ENCODE data around the gene SLC17A5.
"Not testable (repeated sequence)": the region's sequence is repeated elsewhere in the genome, so short reads cannot be mapped to it uniquely, and the experiment has no call there.

Gene SLC17A5

DNA sequence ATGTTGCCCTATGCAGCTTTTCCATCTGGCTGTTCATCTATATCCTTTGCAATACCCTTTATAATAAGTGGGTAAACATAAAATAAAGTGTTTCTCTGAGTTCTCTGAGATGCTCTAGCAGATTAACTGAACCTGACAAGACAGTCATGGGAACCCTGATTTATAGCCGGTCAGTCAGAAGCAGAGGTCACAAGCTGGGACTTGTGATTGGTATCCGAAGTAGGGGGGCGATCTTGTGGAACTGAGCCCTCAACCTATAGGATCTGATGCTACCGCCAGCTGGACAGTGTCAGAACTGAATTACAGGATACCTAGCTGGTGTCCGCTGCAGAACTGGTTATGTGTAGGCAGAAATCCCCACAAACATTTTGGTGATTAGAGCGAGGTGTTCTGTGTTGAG lies 39.0 kb downstream of the SLC17A5 start:
- no peak for DNase-seq (ENCODE audit: low read depth in 2 of 2)

DNA sequence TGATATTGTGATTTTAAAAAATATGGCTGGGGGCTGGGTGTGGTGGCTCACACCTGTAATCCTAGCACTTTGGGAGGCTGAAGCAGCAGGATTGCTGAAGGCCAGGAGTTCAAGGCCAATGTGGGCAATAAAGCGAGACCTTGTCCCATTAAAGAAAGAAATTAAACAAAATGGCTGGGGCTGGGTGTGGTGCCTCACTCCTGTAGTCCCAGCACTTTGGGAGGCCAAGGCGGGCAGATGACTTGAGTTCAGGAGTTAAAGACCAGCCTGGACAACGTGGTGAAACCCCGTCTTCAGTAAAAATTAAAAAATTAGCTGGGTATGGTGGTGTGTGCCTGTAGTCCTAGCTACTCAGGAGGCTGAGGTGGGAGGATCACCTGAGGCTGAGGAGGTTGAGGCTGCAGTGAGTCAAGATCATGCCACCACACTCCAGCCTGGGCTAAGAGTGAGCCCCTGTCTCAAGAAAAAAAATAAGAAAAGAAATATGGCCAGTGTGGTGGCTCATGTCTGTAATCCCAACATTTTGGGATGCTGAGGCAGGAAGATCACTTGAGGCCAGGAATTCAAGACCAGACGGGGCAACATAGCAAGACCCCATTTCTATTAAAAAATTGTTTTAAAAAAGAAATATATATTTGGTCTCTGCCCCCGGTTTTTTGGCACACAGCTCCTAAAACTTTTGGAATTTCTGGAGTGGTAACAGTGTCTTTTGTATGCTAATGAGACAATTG lies 39.8 kb downstream of the SLC17A5 start:
- no peak for DNase-seq (ENCODE audit: low read depth in 2 of 2)

DNA sequence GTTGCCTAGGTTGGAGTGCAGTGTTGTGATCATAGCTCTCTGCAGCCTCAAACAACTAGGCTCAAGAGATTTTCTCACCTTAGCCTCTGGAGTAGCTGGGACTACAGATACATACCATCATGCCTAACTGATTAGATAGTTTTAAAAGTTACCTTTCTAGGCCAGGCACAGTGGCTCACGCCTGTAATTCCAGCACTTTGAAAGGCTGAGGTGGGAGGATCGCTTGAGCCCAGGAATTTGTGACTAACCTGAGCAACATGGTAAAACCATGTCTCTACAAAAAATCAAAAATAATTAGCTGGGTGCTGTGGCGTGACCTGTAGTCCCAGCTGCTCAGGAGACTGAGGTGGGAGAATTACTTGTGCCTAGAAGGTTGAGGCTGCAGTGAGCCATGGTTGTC lies 41.2 kb downstream of the SLC17A5 start:
- no peak for DNase-seq (ENCODE audit: low read depth in 2 of 2)

DNA sequence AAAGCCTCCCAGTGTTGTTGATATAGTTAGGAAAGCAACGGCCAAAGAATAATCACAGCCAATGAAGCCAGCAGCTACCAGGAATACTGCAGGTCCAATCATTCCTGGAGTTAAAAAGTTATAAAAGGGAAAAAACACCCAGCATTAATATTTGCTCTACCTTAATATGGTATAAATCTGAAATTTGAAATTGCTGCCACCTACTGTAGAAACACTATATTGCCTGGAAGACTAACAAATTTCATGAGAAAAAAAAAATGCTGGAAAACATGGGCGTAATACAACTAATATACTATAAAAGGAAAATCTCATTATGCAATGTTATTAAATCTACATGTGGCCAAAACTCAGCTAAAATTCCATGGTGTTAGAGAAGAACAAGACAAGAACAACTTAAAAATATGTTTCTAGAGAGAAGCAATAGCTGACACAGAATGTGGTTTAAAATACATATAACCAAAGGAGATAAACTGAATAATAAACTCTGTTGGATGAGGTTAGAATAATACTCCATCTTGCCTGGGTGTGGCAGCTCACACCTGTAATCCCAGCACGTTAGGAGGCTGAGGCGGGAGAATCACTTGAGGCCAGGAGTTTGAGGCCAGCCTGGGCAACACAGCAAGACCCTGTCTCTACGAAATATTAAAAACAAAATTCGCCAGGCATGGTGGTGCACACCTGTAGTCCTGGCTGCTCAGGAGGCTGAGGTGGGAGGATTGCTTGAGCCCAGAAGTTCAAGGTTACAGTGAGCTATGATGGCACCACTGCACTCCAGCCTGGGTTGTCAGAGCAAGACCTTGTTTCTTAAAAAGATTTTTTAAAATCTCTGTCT lies 43.1 kb downstream of the SLC17A5 start:
- no peak for DNase-seq (ENCODE audit: low read depth in 2 of 2)

DNA sequence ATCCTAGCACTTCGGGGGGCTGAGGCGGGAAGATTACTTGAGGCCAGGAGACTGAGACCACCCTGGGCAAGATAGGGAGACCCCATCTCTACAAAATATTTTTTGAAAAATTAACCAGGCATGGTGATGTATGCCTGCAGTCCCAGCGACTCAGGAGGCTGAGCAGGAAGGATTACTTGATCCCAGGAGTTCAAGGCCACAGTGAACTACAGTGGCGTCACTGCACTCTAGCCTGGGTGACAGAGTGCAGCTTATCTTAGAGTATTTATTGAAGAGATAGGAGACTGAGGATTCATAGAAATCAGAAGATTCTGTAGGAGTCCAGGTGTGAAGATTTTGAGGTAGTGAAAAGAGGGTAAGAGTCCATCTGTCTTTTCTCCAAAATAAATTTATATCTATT lies 45.0 kb downstream of the SLC17A5 start:
- no peak for DNase-seq (ENCODE audit: low read depth in 2 of 2)

DNA sequence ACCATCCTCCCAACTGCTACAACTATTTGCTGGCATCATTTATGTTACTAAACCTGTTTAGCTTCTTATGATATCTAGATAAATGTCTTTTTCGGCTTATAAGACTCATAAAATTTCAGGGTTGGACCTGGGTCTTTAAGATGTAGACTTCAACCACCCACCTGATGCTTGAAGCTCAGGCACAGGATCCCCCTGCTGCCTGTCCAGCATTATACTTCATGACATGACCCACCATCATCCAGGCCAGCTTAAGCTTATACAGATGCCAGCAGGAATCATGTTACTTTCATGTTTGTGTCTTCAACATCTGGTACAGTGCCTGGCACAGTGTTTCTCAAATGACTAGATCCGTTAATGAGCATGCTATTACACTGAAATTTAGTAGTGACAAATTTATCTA lies 47.4 kb downstream of the SLC17A5 start:
- no peak for DNase-seq (ENCODE audit: low read depth in 2 of 2)

DNA sequence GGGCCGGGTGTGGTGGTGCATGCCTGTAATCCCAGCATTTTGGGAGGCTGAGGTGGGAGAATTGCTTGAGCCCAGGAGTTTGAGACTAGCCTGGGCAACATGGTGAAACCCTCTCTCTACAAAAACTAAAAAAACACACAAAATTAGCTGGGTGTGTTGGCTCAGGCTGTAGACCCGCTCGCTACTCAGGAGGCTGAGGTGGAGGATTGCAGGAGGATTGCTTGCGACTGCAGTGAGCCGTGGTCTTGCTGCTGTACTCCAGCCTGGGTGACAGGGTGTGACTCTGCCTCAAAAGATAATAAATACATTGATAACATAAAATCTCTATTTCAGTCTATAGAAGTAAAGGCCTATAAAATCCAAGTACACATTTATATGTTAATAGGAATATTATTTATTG lies 49.3 kb downstream of the SLC17A5 start:
- no peak for DNase-seq (ENCODE audit: low read depth in 2 of 2)

DNA sequence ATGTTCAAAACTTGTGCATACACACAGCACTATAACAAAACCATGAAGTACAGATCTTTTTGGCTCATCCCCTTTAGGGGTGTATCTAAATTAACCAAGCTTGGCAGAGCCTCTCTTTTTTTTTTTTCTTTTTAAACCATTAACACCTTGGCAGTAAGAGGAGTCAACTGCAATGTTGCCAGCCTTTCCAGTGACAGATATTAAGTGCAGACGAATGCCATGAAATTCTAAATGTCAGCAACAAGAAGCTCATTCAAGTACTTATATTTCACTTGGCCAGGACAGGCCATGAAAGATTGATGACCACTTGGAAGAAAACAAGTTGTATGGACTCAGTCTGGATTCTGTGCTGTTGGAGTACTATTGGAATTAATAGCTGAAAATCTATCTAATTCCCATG lies 49.8 kb downstream of the SLC17A5 start:
- no peak for DNase-seq (ENCODE audit: low read depth in 2 of 2)

DNA sequence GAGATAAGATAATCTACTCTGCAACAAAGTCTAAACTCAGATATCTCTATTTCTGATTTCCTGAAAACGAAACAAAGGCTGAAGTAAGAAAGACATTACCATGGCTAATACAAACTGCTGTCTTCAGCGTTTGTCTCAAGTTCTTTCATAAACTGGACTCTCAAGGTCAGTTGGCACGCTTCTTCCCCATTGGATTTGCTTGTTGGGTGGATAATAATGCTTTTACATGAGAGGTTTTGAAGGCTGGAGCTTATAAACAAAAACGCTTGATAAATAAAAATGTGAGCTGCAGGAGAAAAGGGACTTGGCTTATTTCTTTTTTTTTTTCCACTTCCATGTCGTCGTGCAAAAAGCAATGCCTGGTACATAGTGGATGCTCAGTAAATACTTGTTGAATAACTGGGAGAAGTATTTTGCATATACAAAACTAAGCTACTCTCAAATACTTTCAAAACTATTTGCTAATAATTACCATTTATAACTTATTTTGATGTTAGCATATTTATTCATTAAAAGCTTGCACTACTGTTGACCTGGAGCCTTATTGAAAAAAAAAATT lies 67.3 kb downstream of the SLC17A5 start:
- DNase-seq (ENCODE audit: low read depth in 2 of 2): no peak

DNA sequence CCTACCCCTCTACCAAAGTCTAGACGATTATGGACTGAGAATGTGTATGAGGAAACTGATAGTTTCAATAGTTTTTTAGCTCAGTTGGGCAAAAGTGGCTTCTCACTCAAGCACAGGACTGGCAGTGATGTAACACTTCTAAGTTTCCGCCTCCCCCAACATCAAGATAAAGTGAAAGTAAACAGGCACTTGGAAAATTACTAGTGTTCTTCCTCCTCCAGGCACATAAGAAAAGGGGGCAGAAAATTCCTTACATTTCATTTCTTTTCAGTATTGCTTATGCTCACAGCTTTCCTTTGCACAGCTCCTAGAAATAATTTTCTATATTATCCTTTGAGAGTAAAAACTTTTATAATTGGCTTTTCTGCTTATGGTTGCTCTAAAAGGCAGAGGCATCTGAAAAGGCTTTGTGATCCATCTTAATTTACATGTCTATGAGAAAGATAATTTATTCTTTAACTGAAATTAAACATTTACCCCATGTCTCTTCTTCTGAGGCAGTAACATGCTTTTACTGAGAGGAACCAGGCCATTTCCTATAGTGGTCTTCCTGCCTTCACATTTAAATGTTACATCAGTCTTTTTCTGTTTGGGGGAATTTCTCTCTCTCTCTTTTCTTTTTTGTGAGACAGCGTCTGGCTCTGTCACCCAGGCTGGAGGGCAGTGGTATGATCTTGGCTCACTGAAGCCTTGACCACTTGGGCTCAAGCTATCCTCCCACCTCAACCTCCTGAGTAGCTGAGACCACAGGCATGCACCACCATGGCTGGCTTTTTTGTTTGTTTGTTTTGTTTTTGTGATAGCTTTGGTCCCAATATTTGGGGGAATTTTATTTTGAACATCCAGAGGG lies 68.0 kb downstream of the SLC17A5 start:
- no peak for DNase-seq (ENCODE audit: low read depth in 2 of 2)

DNA sequence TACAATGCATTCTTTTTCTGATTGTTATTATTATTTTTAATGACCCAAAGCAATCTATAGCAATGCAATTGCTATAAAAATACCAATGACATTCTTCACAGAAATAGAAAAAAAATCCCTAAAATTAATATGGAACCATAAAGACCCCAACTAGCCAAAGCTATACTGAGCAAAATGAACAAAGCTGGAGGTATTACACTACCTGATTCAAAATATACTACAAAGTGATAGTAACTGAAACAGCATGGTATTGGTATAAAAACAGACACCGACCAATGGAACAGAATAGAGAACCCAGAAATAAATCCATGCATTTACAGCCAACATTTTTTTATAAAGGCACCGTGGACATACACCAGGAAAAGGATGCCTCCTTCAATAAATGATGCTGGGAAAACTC lies 72.5 kb downstream of the SLC17A5 start:
- DNase-seq (ENCODE audit: low read depth in 2 of 2): no peak

DNA sequence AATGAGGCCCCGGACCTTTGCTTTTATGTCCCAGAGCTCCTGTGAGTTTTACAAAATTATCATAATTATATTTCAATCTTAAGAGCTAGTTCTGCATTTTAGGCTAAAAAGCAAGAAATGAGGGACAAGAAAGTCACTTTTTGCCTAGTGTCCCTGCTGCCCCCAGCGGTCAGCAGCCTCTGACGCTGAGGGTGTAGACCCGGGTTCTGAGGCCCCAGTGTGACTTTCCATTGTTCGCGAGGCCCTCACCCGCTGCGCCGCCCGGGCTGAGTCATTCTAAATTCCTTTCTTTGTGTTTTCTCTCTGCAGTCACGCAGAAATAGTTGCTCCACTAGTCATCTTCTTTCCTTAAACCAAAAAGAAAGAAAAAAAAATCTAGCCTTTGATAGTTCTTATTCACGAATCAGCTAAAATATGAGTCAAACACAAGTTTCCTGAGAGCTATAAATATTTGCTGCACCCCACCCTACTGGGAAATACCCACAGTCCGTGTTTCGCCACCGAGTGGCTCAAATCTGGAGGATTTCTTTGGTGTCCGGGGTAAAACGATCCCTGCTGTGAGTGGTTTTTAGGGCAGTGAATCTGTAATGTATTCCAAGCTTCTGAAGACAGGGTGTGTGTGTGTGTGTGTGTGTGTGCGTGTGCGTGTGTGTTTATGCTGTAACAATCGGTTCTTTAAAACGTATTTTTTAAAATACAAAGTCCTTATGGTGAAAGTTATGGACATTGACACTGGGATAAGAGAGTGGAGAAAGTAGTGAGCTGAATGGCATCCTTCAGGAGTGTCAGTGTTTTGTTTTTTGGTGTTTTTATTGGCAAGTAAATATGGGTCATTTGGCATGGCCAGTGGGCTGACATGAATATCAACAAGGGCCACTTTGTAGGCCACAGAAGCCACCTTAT lies 73.3 kb downstream of the SLC17A5 start:
- peak; percentile 65 to 68 for DNase-seq (ENCODE audit: low read depth in 2 of 2)

DNA sequence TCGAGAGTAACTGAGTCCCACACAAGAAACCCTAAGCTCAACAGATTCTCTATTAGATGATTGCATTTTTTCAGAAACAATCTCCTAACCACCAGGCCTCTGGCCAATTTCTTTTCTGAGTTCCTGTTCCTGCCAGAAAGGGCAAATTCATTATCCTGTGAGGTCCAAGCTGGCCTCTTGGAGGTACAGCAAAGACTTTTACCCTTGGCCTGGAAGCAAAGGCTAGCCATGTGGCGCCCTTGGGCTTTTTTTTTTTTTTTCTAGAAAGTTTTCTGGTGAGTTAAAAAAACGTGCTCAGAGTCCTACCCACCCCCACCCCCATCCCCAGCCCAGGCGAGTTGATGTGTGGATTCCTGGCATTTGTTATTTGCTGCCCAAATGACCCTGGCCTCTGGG lies 73.9 kb downstream of the SLC17A5 start:
- DNase-seq (ENCODE audit: low read depth in 2 of 2): no peak

DNA sequence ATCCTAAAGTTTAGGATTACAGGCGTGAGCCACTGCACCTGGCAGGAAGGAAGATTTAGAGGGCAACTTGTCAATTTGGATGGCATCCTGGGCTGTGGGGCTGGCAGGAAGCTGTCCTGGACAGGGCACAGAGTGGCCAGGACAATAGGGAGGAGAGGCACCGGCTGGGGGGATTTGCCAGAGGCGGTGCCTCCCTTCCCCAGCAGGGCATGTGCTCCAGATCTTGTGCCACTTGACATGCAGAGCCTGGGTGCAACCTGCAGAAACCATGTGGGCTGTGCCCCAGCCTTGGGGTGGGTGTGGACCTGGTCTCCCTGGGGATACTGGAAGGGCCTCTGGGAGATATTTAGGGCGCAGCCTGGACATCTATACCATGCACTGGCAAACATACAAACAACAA lies 74.4 kb downstream of the SLC17A5 start:
- DNase-seq (ENCODE audit: low read depth in 2 of 2): no peak

DNA sequence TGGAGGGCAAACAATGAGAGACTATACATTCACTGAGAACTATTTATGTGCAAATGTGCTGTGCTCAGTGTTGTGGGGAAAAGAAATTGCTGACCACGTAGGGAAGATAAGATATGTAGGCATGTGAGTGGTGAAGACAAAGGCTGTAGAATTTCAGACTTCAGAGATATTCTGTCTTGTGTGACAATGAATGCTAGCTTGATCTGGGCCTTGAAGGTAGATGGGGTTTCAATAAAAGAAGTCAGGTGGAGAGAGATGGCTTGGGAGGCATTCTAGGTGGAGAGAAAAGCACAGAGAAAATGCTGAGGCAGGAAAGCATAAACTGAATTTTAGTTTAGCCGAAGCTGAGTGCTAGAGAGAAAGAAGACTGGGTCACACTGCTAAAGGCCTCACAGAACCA lies 76.1 kb downstream of the SLC17A5 start:
- DNase-seq (ENCODE audit: low read depth in 2 of 2): no peak

DNA sequence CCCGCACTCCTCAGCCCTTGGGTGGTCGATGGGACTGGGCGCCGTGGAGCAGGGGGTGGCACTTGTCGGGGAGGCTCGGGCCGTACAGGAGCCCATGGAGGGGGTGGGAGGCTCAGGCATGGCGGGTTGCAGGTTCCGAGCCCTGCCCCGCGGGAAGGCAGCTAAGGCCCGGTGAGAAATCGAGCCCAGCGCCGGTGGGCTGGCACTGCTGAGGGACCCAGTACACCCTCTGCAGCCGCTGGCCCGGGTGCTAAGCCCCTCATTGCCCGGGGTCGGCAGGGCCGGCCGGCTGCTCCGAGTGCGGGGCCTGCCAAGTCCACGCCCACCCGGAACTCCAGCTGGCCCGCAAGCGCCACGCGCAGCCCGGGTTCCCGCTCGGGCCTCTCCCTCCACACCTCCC lies 81.3 kb downstream of the SLC17A5 start:
- DNase-seq (ENCODE audit: low read depth in 2 of 2): not testable (repeated sequence)

DNA sequence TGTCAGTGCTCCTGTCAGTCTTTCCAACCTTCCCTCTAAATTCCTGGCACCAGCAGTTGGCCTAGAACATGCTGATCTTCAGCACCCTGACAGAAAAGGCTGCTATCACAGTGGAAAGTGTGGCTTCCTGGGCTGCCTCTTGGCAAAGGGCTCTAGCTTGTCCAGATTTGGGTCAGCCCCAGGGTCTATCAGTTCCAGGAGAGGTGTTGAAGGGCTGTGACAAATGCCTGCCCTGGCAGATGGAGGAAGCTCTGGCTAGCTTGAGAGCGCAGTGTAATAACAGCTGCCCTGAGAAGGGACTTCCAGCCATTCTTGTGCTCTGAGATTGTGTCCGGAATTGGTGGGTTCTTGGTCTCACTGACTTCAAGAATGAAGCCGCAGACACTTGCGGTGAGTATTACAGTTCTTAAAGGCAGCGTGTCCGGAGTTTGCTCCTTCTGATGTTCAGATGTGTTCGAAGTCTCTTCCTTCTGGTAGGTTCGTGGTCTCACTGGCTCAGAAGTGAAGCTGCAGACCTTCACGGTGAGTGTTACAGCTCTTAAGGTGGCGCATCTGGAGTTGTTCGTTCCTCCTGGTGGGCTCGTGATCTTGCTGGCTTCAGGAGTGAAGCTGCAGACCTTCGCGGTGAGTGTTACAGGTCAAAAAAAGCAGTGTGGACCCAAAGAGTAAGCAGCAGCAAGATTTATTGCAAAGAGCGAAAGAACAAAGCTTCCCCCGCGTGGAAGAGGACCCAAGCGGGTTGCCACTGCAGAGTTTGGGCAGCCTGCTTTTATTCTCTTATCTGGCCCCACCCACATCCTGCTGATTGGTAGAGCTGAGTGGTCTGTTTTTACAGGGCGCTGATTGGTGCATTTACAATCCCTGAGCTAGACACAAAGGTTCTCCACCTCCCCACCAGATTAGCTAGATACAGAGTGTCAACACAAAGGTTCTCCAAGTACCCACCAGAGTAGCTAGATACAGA lies 82.3 kb downstream of the SLC17A5 start:
- DNase-seq (ENCODE audit: low read depth in 2 of 2): not testable (repeated sequence)

DNA sequence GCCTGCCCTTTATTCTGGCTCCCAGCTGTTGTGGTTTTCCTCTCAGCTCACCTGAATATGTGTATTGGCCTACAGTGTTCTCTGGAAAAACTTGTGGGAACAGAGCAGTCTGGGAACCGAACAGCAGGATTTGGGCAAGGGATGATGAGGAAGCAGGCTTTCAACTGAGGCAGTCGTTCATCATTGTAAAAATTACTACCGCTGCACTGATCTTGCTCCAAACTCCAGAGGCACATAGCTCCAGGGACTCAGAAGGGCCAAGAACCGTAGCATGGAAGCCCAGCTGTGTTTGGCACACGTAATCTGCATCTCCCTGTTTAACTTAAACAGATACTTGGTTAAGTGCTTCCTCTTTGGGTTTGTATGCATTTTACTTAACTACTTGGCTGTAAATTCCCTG lies 84.7 kb downstream of the SLC17A5 start:
- DNase-seq (ENCODE audit: low read depth in 2 of 2): no peak

DNA sequence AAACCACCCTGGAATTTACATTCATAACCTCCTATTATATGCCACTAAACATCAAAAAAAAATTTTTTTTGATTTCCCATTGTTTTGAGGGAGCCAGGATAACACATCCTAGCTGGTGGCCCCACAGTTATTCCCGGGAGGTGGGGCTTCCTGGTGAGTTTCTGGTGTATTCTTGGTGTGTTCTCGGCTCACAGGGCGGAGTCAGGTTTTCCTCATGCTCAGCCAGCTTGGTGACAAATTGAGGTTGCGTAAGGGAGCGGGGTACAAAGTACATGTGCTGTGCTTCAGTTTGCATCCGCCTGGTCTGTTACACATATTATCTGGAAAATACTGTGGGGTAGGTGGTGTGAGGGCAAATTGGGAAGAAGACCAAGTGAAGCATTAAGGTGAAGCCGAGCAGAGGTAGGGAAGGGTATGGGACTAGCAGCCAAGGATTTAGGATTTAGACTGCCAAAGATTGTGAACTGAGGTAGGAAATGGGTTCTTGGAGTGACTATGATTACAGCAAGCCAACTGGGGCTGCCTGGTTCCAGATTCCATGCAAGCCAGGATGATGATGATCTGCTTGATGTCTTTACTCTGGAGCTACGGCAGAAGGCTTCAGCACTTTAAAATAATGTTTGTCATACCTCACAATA lies 86.7 kb downstream of the SLC17A5 start:
- no peak for DNase-seq (ENCODE audit: low read depth in 2 of 2)
